Liver (tissue), 9 donors: Measurements from ENCODE around the gene MAPK1IP1L. TPM values are rescaled to one million over a fixed set of nuclear protein-coding genes. Genes with fewer than 3 reads are reported as not detected.
"Not testable (repeated sequence)": the region's sequence is repeated elsewhere in the genome, so short reads cannot be mapped to it uniquely, and the experiment has no call there.

Experiments used
- DNase-seq: peaks from one replicate; pipeline ENCODE4 v3.0.0-alpha.2; 2017; ENCODE audit warnings: low spot score
- H3K27ac ChIP-seq, 2 donors: one replicate each; pipeline ENCODE4 v1.7.0; 2013; ENCODE audit warnings: inconsistent platforms in 2 of 2, low read length in 2 of 2, control low read depth in 1 of 2, low read depth in 1 of 2, mild to moderate bottlenecking in 1 of 2
- H3K27me3 ChIP-seq, 4 donors: one replicate each; pipeline versions ENCODE4 v1.6.1 to v1.7.0; 2013; ENCODE audit warnings: low read length in 3 of 4, inconsistent platforms in 1 of 4, mild to moderate bottlenecking in 1 of 4, moderate library complexity in 1 of 4; ENCODE audit not compliant: control insufficient read depth in 4 of 4, insufficient read depth in 4 of 4
- H3K36me3 ChIP-seq, 4 donors: one replicate each; pipeline versions ENCODE4 v1.6.1 to v1.7.0; 2013; ENCODE audit warnings: low read length in 3 of 4, mild to moderate bottlenecking in 3 of 4, low read depth in 1 of 4, moderate library complexity in 1 of 4; ENCODE audit not compliant: control insufficient read depth in 4 of 4, insufficient read depth in 3 of 4
- H3K4me1 ChIP-seq, 4 donors: one replicate each; pipeline versions ENCODE4 v1.6.1 to v1.7.0; 2013; ENCODE audit warnings: low read length in 3 of 4, mild to moderate bottlenecking in 3 of 4, moderate library complexity in 1 of 4; ENCODE audit not compliant: control insufficient read depth in 4 of 4, insufficient read depth in 4 of 4
- H3K4me3 ChIP-seq, 3 donors: one replicate each; pipeline versions ENCODE4 v1.6.1 to v1.7.0; 2013; ENCODE audit warnings: low read length in 3 of 3, control low read depth in 1 of 3, low read depth in 1 of 3, mild to moderate bottlenecking in 1 of 3
- H3K9ac ChIP-seq, 2 donors: one replicate each; pipeline ENCODE4 v1.7.0; 2013; ENCODE audit warnings: low read length in 2 of 2, mild to moderate bottlenecking in 2 of 2, moderate library complexity in 2 of 2, control low read depth in 1 of 2, low read depth in 1 of 2
- H3K9me3 ChIP-seq, 4 donors: one replicate each; pipeline versions ENCODE4 v1.6.1 to v1.7.0; 2013; ENCODE audit warnings: low read length in 3 of 4; ENCODE audit not compliant: control insufficient read depth in 4 of 4
- ATF3 ChIP-seq: IDR thresholded peaks from 2 replicates; pipeline ENCODE4 v1.6.1; 2016; ENCODE audit warnings: antibody characterized with exemption
- EGR1 ChIP-seq, 2 donors: IDR thresholded peaks; 2 replicates each; pipeline ENCODE4 v1.6.1; 2016 to 2018; ENCODE audit warnings: antibody characterized with exemption in 2 of 2, low read depth in 2 of 2
- FOXA1 ChIP-seq: IDR thresholded peaks from 2 replicates; pipeline ENCODE4 v1.6.1; 2016; ENCODE audit warnings: antibody characterized with exemption
- FOXA2 ChIP-seq: IDR thresholded peaks from 2 replicates; pipeline ENCODE4 v1.6.1; 2016; ENCODE audit warnings: antibody characterized with exemption
- GABPA ChIP-seq, 2 donors: IDR thresholded peaks in 1 of 2; conservative IDR thresholded peaks in 1 of 2; 2 replicates each; pipeline ENCODE4 v1.6.1; 2016; ENCODE audit warnings: antibody characterized with exemption in 2 of 2, mild to moderate bottlenecking in 1 of 2, moderate library complexity in 1 of 2
- HNF4A ChIP-seq, 2 donors: conservative IDR thresholded peaks; 2 replicates each; pipeline ENCODE4 v1.6.1; 2016; ENCODE audit warnings: antibody characterized with exemption in 2 of 2, mild to moderate bottlenecking in 2 of 2
- HNF4G ChIP-seq: IDR thresholded peaks from 2 replicates; pipeline ENCODE4 v1.6.1; 2016; ENCODE audit warnings: antibody characterized with exemption
- JUND ChIP-seq, 2 donors: IDR thresholded peaks; 2 replicates each; pipeline ENCODE4 v1.6.1; 2016; ENCODE audit warnings: antibody characterized with exemption in 2 of 2
- NR2F2 ChIP-seq: IDR thresholded peaks from 2 replicates; pipeline ENCODE4 v1.6.1; 2016; ENCODE audit warnings: antibody characterized with exemption
- RAD21 ChIP-seq, 2 donors: IDR thresholded peaks; 2 replicates each; pipeline ENCODE4 v1.6.1; 2016; ENCODE audit warnings: antibody characterized with exemption in 2 of 2, mild to moderate bottlenecking in 2 of 2
- RXRA ChIP-seq, 2 donors: IDR thresholded peaks; 2 replicates each; pipeline ENCODE4 v1.6.1; 2017 to 2018; ENCODE audit warnings: antibody characterized with exemption in 2 of 2, mild to moderate bottlenecking in 1 of 2
- SP1 ChIP-seq: IDR thresholded peaks from 2 replicates; pipeline ENCODE4 v1.6.1; 2018; ENCODE audit warnings: antibody characterized with exemption, mild to moderate bottlenecking
- TAF1 ChIP-seq: conservative IDR thresholded peaks from 2 replicates; pipeline ENCODE4 v1.6.1; 2016; ENCODE audit warnings: antibody characterized with exemption, mild to moderate bottlenecking
- YY1 ChIP-seq: IDR thresholded peaks from 2 replicates; pipeline ENCODE4 v1.6.1; 2016; ENCODE audit warnings: antibody characterized with exemption, mild to moderate bottlenecking
- ZBTB33 ChIP-seq: IDR thresholded peaks from 2 replicates; pipeline ENCODE4 v1.6.1; 2016; ENCODE audit warnings: antibody characterized with exemption
- WGBS: extraction: QIAGEN DNeasy Blood & Tissue Kit; methylation state at CpG from one replicate; pipeline ENCODE4 v1.1.7; 2013; 5-methylcytosine and 5-hydroxymethylcytosine counted together
- polyA plus RNA-seq, 2 donors: library from polyadenylated mRNA; stranded (reverse) in 1 of 2; unstranded in 1 of 2; fragments of 200-250 nt in 1 of 2; fragments of >200 nt in 1 of 2; fragmentation: Nextera tagmentation in 1 of 2; extraction: Ambion mirVana in 1 of 2; gene quantifications; one replicate each; pipeline versions ENCODE4 v1.2.1 to v1.2.3, GENCODE V29; 2013 to 2015
- total RNA-seq, 2 donors: library from RNA; depleted of rRNA; stranded (reverse); fragments of >200 nt; gene quantifications; one replicate each; pipeline ENCODE4 v1.2.3, GENCODE V29; 2014
- TF ChIP-seq, protein P1 (sequence below): fragments of 150-350 bp; IDR thresholded peaks from 2 replicates; pipeline ENCODE4 v1.5.1; 2017; ENCODE audit warnings: improper control_type of control experiment, low read depth, low read length; ENCODE audit not compliant: missing input control
- TF ChIP-seq, protein P2 (sequence below): IDR thresholded peaks from 2 replicates; pipeline ENCODE4 v1.6.1; 2016; ENCODE audit warnings: antibody characterized with exemption
- TF ChIP-seq, protein P3 (sequence below): IDR thresholded peaks from 2 replicates; pipeline ENCODE4 v1.6.1; 2016; ENCODE audit warnings: antibody characterized with exemption, mild to moderate bottlenecking
- donor health status: healthy.
- donor health status: healthy.
- donor health status: healthy.
- donor health status: healthy.
- donor health status: healthy.

Gene MAPK1IP1L
- total and polyA plus RNA-seq, 4 donors, result 11.8 to 25.2 (median 17.7) TPM

DNA sequence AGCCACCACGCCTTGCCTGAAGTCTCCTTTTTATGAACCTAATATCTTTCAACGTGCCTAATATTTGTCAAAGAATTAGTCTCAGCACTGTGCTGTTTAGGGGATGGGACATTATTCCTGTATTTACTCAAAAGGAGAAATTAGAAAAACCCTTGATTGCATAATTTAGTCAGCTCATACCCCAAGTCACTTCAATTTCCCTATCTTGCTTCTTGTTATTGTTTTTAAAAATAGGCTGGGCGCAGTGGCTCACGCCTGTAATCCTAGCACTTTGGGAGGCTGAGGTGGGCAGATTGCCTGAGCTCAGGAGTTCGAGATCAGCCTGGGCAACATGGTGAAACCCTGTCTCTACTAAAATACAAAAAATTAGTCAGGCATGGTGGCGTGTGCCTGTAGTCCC lies 28.5 kb downstream of the MAPK1IP1L start:
- H3K4me1 ChIP-seq, H3K36me3 ChIP-seq, H3K4me3 ChIP-seq, H3K9me3 ChIP-seq, H3K27ac ChIP-seq, DNase-seq, H3K9ac ChIP-seq, H3K27me3 ChIP-seq: not testable (repeated sequence)
- WGBS, result 90% methylated on average over 6 of the region's 6 CpGs

- TF ChIP-seq HNF4A (conservative IDR thresholded peaks at IDR 0.05) (no peak), JUND (IDR thresholded peaks at IDR 0.05) (no peak), NR2F2 (no peak), ZBTB33 (no peak), TAF1 (no peak), EGR1 (IDR thresholded peaks at IDR 0.05; ENCODE audit: low read depth in 2 of 2) (no peak), HNF4G (no peak), ATF3 (no peak), RAD21 (IDR thresholded peaks at IDR 0.05) (no peak), SP1 (no peak), YY1 (no peak), RXRA (IDR thresholded peaks at IDR 0.05) (no peak), FOXA2 (no peak), FOXA1 (no peak), GABPA (IDR thresholded peaks at IDR 0.05 in 1 of 2, conservative IDR thresholded peaks at IDR 0.05 in 1 of 2) (no peak)
- TF ChIP-seq, protein P1, sequence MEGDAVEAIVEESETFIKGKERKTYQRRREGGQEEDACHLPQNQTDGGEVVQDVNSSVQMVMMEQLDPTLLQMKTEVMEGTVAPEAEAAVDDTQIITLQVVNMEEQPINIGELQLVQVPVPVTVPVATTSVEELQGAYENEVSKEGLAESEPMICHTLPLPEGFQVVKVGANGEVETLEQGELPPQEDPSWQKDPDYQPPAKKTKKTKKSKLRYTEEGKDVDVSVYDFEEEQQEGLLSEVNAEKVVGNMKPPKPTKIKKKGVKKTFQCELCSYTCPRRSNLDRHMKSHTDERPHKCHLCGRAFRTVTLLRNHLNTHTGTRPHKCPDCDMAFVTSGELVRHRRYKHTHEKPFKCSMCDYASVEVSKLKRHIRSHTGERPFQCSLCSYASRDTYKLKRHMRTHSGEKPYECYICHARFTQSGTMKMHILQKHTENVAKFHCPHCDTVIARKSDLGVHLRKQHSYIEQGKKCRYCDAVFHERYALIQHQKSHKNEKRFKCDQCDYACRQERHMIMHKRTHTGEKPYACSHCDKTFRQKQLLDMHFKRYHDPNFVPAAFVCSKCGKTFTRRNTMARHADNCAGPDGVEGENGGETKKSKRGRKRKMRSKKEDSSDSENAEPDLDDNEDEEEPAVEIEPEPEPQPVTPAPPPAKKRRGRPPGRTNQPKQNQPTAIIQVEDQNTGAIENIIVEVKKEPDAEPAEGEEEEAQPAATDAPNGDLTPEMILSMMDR, result no peak
- TF ChIP-seq, protein P2, sequence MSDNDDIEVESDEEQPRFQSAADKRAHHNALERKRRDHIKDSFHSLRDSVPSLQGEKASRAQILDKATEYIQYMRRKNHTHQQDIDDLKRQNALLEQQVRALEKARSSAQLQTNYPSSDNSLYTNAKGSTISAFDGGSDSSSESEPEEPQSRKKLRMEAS, result no peak
- TF ChIP-seq, protein P3, sequence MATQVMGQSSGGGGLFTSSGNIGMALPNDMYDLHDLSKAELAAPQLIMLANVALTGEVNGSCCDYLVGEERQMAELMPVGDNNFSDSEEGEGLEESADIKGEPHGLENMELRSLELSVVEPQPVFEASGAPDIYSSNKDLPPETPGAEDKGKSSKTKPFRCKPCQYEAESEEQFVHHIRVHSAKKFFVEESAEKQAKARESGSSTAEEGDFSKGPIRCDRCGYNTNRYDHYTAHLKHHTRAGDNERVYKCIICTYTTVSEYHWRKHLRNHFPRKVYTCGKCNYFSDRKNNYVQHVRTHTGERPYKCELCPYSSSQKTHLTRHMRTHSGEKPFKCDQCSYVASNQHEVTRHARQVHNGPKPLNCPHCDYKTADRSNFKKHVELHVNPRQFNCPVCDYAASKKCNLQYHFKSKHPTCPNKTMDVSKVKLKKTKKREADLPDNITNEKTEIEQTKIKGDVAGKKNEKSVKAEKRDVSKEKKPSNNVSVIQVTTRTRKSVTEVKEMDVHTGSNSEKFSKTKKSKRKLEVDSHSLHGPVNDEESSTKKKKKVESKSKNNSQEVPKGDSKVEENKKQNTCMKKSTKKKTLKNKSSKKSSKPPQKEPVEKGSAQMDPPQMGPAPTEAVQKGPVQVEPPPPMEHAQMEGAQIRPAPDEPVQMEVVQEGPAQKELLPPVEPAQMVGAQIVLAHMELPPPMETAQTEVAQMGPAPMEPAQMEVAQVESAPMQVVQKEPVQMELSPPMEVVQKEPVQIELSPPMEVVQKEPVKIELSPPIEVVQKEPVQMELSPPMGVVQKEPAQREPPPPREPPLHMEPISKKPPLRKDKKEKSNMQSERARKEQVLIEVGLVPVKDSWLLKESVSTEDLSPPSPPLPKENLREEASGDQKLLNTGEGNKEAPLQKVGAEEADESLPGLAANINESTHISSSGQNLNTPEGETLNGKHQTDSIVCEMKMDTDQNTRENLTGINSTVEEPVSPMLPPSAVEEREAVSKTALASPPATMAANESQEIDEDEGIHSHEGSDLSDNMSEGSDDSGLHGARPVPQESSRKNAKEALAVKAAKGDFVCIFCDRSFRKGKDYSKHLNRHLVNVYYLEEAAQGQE, result no peak
- H3K9ac ChIP-seq, result no peak overlapping the region
- H3K4me1 ChIP-seq, result no peaks in the 10 kb centered on the region
- H3K27ac ChIP-seq, result no peak overlapping the region
- peaks cover 0 to 4% (median 0%) of the 10 kb centered on the region in 4 donors for H3K27me3 ChIP-seq
- no peak for DNase-seq
- no peaks in the 10 kb centered on the region for H3K36me3 ChIP-seq
- H3K4me3 ChIP-seq, result no peak overlapping the region
- no peaks in the 10 kb centered on the region for H3K9me3 ChIP-seq
Measured at GRCh38 chr14:55084401-55085059, 33.1 kb downstream of the MAPK1IP1L start.
